HEK293 (cell line): ENCODE measurements around the gene PPP1R10.
A peak's percentile ranks its signal among the peaks of the same experiment; 100 is the strongest.

Experiments used
- BCL11B ChIP-seq: fragments of 450-650 bp; formaldehyde crosslinking; IDR thresholded peaks from 2 replicates; pipeline ENCODE4 v1.5.1; 2016; ENCODE audit warnings: low read depth, missing biosample characterization, missing genetic modification characterization
- FEZF1 ChIP-seq: fragments of 450-650 bp; formaldehyde crosslinking; IDR thresholded peaks from 2 replicates; pipeline ENCODE4 v1.5.1; 2016; ENCODE audit warnings: missing biosample characterization, missing genetic modification characterization
- GLI2 ChIP-seq: fragments of 450-650 bp; formaldehyde crosslinking; IDR thresholded peaks from 2 replicates; pipeline ENCODE4; 2017; ENCODE audit warnings: missing biosample characterization, missing genetic modification characterization, low read depth, borderline replicate concordance
- GLI4 ChIP-seq: fragments of 450-650 bp; formaldehyde crosslinking; IDR thresholded peaks from 2 replicates; pipeline ENCODE4 v1.5.1; 2016; ENCODE audit warnings: missing biosample characterization, missing genetic modification characterization
- HOXC10 ChIP-seq: sonication (generic); formaldehyde crosslinking; IDR thresholded peaks from 2 replicates; pipeline ENCODE4 v1.8.1; 2023; ENCODE audit warnings: mild to moderate bottlenecking, missing genetic modification reagents
- KLF7 ChIP-seq: fragments of 450-650 bp; formaldehyde crosslinking; IDR thresholded peaks from 2 replicates; pipeline ENCODE4 v1.5.1; 2016; ENCODE audit warnings: missing biosample characterization, missing genetic modification characterization, borderline replicate concordance
- KLF8 ChIP-seq: fragments of 450-650 bp; formaldehyde crosslinking; IDR thresholded peaks from 2 replicates; pipeline ENCODE4 v1.5.1; 2016; ENCODE audit warnings: missing biosample characterization, missing genetic modification characterization
- SCRT1 ChIP-seq: fragments of 450-650 bp; formaldehyde crosslinking; IDR thresholded peaks from 2 replicates; pipeline ENCODE4 v1.5.1; 2016; ENCODE audit warnings: missing biosample characterization, missing genetic modification characterization, borderline replicate concordance
- TCF7L2 ChIP-seq: IDR thresholded peaks from 2 replicates; pipeline ENCODE4 v1.6.1; 2011; ENCODE audit warnings: low read depth, mild to moderate bottlenecking, inconsistent platforms, low read length, moderate library complexity, borderline replicate concordance
- YY2 ChIP-seq: fragments of 450-650 bp; formaldehyde crosslinking; IDR thresholded peaks from 2 replicates; pipeline ENCODE4 v1.5.1; 2016; ENCODE audit warnings: missing biosample characterization, missing genetic modification characterization
- ZEB2 ChIP-seq: fragments of 450-650 bp; formaldehyde crosslinking; IDR thresholded peaks from 2 replicates; pipeline ENCODE4 v1.5.1; 2016; ENCODE audit warnings: missing biosample characterization, missing genetic modification characterization
- ZFP69B ChIP-seq: fragments of 450-650 bp; formaldehyde crosslinking; IDR thresholded peaks from 2 replicates; pipeline ENCODE4 v1.5.1; 2016; ENCODE audit warnings: missing biosample characterization, missing genetic modification characterization
- ZIC2 ChIP-seq: fragments of 450-650 bp; formaldehyde crosslinking; IDR thresholded peaks from 2 replicates; pipeline ENCODE4 v1.5.1; 2016; ENCODE audit warnings: missing biosample characterization, missing genetic modification characterization
- ZNF121 ChIP-seq: fragments of 450-650 bp; formaldehyde crosslinking; IDR thresholded peaks from 2 replicates; pipeline ENCODE4 v1.5.1; 2016; ENCODE audit warnings: missing biosample characterization, missing genetic modification characterization
- ZNF140 ChIP-seq: fragments of 450-650 bp; formaldehyde crosslinking; IDR thresholded peaks from 2 replicates; pipeline ENCODE4 v1.5.1; 2016; ENCODE audit warnings: missing biosample characterization, missing genetic modification characterization
- ZNF148 ChIP-seq: fragments of 450-650 bp; formaldehyde crosslinking; IDR thresholded peaks from 2 replicates; pipeline ENCODE4 v1.5.0; 2017; ENCODE audit warnings: missing biosample characterization, missing genetic modification characterization, borderline replicate concordance
- ZNF2 ChIP-seq: fragments of 450-650 bp; formaldehyde crosslinking; IDR thresholded peaks from 2 replicates; pipeline ENCODE4 v1.5.1; 2016; ENCODE audit warnings: missing biosample characterization, missing genetic modification characterization
- ZNF292 ChIP-seq: fragments of 450-650 bp; formaldehyde crosslinking; IDR thresholded peaks from 2 replicates; pipeline ENCODE4 v1.5.1; 2016; ENCODE audit warnings: low read depth, missing biosample characterization, missing genetic modification characterization, borderline replicate concordance
- ZNF354C ChIP-seq: fragments of 450-650 bp; formaldehyde crosslinking; IDR thresholded peaks from 2 replicates; pipeline ENCODE4 v1.5.1; 2016; ENCODE audit warnings: missing biosample characterization, missing genetic modification characterization, low read depth, borderline replicate concordance
- ZNF366 ChIP-seq: fragments of 450-650 bp; formaldehyde crosslinking; conservative IDR thresholded peaks from 2 replicates; pipeline ENCODE4 v1.5.1; 2016; ENCODE audit warnings: missing biosample characterization, missing genetic modification characterization
- ZNF394 ChIP-seq: fragments of 450-650 bp; formaldehyde crosslinking; IDR thresholded peaks from 2 replicates; pipeline ENCODE4 v1.5.1; 2016; ENCODE audit warnings: missing biosample characterization, missing genetic modification characterization, mild to moderate bottlenecking, moderate library complexity, borderline replicate concordance
- ZNF501 ChIP-seq: fragments of 450-650 bp; formaldehyde crosslinking; IDR thresholded peaks from 2 replicates; pipeline ENCODE4 v1.5.1; 2016; ENCODE audit warnings: missing biosample characterization, missing genetic modification characterization
- ZNF530 ChIP-seq: fragments of 450-650 bp; formaldehyde crosslinking; IDR thresholded peaks from 2 replicates; pipeline ENCODE4 v1.5.1; 2016; ENCODE audit warnings: low read depth, missing biosample characterization, missing genetic modification characterization
- ZNF544 ChIP-seq: fragments of 450-650 bp; formaldehyde crosslinking; IDR thresholded peaks from 2 replicates; pipeline ENCODE4 v1.5.0; 2017; ENCODE audit warnings: missing biosample characterization, missing genetic modification characterization
- ZNF558 ChIP-seq: fragments of 450-650 bp; formaldehyde crosslinking; IDR thresholded peaks from 2 replicates; pipeline ENCODE4 v1.5.1; 2016; ENCODE audit warnings: missing biosample characterization, missing genetic modification characterization
- ZNF621 ChIP-seq: fragments of 450-650 bp; formaldehyde crosslinking; IDR thresholded peaks from 2 replicates; pipeline ENCODE4 v1.5.1; 2017; ENCODE audit warnings: missing biosample characterization, missing genetic modification characterization
- ZNF629 ChIP-seq: fragments of 450-650 bp; formaldehyde crosslinking; IDR thresholded peaks from 2 replicates; pipeline ENCODE4 v1.5.1; 2017; ENCODE audit warnings: missing biosample characterization, missing genetic modification characterization
- ZNF747 ChIP-seq: fragments of 450-650 bp; formaldehyde crosslinking; IDR thresholded peaks from 2 replicates; pipeline ENCODE4 v1.5.1; 2016; ENCODE audit warnings: missing biosample characterization, missing genetic modification characterization
- TF ChIP-seq, protein P1 (sequence below): fragments of 450-650 bp; formaldehyde crosslinking; IDR thresholded peaks from 2 replicates; pipeline ENCODE4 v1.5.1; 2016; ENCODE audit warnings: missing biosample characterization, missing genetic modification characterization, borderline replicate concordance
- TF ChIP-seq, protein P2 (sequence below): IDR thresholded peaks from 2 replicates; pipeline ENCODE4 v1.6.1; 2011; ENCODE audit warnings: mild to moderate bottlenecking, low read depth, low read length, borderline replicate concordance
- TF ChIP-seq, protein P3 (sequence below): fragments of 450-650 bp; formaldehyde crosslinking; IDR thresholded peaks from 2 replicates; pipeline ENCODE4 v1.5.1; 2017; ENCODE audit warnings: missing biosample characterization, missing genetic modification characterization
- TF ChIP-seq, protein P4 (sequence below): fragments of 450-650 bp; formaldehyde crosslinking; IDR thresholded peaks from 2 replicates; pipeline ENCODE4 v1.5.1; 2016; ENCODE audit warnings: missing biosample characterization, missing genetic modification characterization

PPP1R10 gene

DNA sequence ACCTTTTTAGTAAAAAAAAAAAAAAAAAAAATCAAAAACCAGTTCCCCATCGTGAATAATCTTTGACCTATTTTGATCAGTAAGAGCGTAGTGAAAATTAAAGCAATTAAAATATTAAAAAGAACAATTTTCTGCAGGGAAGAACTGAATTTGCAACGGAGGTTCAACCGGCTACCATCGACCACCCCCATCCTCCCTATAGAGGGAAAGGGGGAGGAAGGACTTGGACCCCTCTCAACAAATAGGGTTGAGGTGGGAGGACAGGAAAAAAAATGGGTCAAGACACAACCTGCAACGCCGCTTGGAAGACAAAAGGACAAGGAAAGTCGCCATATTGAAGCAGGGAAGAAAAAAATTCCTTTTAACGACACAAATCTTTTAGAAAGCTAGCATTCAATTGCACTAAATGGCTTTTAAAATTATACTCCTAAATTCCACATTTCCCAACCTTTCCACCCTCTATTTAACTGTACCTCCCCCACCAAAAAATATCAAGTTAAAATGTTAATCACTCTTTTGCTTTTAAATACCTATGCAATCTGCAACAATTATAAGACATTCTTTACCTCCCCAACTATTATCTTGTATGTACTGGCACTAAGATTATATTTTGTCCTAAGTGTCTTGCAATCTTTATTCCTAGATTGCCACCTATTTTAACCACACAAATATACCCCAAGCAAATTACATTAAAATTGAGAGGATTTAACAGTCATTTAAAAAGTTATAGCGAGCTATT, 1.7 kb downstream of the PPP1R10 start (continued):
- TF ChIP-seq ZNF394 (tag by site-specific recombination) (no peak; the same call in 1 of the 2 replicates), YY2 (tag by site-specific recombination) (no peak), BCL11B (tag by site-specific recombination) (no peak), TCF7L2 (no peak), ZNF140 (tag by site-specific recombination) (no peak), KLF8 (tag by site-specific recombination) (no peak), GLI2 (no peak), ZNF501 (no peak; the same call in 1 of the 2 replicates), ZIC2 (tag by site-specific recombination) (no peak), ZNF2 (tag by site-specific recombination) (peak; percentile 17), GLI4 (tag by site-specific recombination) (no peak), ZNF747 (no peak), HOXC10 (CRISPR knock-in tag) (no peak), ZEB2 (tag by site-specific recombination) (no peak), ZNF121 (tag by site-specific recombination) (no peak), FEZF1 (0 out of 2 replicates have a peak, but pooled peaks have one; percentile 4), ZNF629 (tag by site-specific recombination) (0 out of 2 replicates have a peak, but pooled peaks have one; percentile 5), ZNF366 (tag by site-specific recombination) (peak; percentile 84), KLF7 (tag by site-specific recombination) (no peak; the same call in 1 of the 2 replicates), ZNF544 (tag by site-specific recombination) (no peak), ZNF292 (tag by site-specific recombination) (no peak), ZNF621 (tag by site-specific recombination) (no peak), ZNF530 (tag by site-specific recombination) (no peak), ZNF354C (tag by site-specific recombination) (no peak), ZNF558 (tag by site-specific recombination) (no peak), SCRT1 (tag by site-specific recombination) (no peak), ZNF148 (tag by site-specific recombination) (no peak), ZFP69B (no peak)
- TF ChIP-seq, protein P1, sequence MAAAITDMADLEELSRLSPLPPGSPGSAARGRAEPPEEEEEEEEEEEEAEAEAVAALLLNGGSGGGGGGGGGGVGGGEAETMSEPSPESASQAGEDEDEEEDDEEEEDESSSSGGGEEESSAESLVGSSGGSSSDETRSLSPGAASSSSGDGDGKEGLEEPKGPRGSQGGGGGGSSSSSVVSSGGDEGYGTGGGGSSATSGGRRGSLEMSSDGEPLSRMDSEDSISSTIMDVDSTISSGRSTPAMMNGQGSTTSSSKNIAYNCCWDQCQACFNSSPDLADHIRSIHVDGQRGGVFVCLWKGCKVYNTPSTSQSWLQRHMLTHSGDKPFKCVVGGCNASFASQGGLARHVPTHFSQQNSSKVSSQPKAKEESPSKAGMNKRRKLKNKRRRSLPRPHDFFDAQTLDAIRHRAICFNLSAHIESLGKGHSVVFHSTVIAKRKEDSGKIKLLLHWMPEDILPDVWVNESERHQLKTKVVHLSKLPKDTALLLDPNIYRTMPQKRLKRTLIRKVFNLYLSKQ: no peak
- TF ChIP-seq, protein P2, sequence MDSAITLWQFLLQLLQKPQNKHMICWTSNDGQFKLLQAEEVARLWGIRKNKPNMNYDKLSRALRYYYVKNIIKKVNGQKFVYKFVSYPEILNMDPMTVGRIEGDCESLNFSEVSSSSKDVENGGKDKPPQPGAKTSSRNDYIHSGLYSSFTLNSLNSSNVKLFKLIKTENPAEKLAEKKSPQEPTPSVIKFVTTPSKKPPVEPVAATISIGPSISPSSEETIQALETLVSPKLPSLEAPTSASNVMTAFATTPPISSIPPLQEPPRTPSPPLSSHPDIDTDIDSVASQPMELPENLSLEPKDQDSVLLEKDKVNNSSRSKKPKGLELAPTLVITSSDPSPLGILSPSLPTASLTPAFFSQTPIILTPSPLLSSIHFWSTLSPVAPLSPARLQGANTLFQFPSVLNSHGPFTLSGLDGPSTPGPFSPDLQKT: no peak
- TF ChIP-seq, protein P3, sequence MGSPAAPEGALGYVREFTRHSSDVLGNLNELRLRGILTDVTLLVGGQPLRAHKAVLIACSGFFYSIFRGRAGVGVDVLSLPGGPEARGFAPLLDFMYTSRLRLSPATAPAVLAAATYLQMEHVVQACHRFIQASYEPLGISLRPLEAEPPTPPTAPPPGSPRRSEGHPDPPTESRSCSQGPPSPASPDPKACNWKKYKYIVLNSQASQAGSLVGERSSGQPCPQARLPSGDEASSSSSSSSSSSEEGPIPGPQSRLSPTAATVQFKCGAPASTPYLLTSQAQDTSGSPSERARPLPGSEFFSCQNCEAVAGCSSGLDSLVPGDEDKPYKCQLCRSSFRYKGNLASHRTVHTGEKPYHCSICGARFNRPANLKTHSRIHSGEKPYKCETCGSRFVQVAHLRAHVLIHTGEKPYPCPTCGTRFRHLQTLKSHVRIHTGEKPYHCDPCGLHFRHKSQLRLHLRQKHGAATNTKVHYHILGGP (tag by site-specific recombination): no peak
- TF ChIP-seq, protein P4, sequence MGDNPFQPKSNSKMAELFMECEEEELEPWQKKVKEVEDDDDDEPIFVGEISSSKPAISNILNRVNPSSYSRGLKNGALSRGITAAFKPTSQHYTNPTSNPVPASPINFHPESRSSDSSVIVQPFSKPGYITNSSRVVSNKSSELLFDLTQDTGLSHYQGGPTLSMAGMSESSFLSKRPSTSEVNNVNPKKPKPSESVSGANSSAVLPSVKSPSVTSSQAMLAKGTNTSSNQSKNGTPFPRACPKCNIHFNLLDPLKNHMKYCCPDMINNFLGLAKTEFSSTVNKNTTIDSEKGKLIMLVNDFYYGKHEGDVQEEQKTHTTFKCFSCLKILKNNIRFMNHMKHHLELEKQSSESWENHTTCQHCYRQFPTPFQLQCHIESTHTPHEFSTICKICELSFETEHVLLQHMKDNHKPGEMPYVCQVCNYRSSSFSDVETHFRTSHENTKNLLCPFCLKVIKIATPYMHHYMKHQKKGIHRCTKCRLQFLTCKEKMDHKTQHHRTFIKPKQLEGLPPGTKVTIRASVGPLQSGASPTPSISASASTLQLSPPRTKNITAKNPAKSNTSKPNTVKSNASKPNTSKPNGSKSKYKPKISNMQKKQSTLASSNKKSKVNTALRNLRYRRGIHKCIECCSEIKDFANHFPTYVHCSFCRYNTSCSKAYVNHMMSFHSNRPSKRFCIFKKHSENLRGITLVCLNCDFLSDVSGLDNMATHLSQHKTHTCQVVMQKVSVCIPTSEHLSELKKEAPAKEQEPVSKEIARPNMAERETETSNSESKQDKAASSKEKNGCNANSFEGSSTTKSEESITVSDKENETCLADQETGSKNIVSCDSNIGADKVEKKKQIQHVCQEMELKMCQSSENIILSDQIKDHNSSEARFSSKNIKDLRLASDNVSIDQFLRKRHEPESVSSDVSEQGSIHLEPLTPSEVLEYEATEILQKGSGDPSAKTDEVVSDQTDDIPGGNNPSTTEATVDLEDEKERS (tag by site-specific recombination): no peak
